Choroid plexus epithelial cell (primary cell): ENCODE measurements around the gene DNTT.

Experiments used
- DNase-seq: peaks from one replicate; pipeline ENCODE4 v3.0.0-alpha.2; 2010; ENCODE audit warnings: low read depth
- H3K4me3 ChIP-seq: 2 replicates; pipeline ENCODE4 v1.5.1; 2011; ENCODE audit warnings: low read depth, mild to moderate bottlenecking, control low read depth, low read length, moderate library complexity
- TF ChIP-seq, protein P1 (sequence below): conservative IDR thresholded peaks from 2 replicates; pipeline ENCODE4 v1.5.1; 2011; ENCODE audit warnings: low read depth, mild to moderate bottlenecking, control low read depth, inconsistent platforms, low read length, moderate library complexity

The DNTT gene

DNA sequence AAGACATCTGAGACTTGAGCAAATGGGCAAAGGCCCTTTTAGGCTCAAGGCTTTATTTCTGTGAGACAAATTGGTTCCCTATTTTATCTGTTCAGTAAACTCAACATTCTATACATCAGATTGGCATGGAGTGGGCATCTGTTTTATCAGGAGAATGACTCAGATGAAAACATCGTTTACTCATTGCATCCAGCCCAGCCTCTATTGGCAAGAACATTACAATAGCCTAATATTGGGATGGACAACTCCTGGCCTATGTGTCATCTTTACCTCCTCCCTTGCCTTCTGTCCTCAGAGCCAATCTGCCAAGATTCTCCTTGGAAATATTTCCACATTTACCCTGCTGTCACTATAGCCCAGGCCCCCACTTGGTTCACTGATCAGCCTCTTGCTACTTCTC is 27.4 kb upstream of the DNTT start:
- TF ChIP-seq, protein P1, sequence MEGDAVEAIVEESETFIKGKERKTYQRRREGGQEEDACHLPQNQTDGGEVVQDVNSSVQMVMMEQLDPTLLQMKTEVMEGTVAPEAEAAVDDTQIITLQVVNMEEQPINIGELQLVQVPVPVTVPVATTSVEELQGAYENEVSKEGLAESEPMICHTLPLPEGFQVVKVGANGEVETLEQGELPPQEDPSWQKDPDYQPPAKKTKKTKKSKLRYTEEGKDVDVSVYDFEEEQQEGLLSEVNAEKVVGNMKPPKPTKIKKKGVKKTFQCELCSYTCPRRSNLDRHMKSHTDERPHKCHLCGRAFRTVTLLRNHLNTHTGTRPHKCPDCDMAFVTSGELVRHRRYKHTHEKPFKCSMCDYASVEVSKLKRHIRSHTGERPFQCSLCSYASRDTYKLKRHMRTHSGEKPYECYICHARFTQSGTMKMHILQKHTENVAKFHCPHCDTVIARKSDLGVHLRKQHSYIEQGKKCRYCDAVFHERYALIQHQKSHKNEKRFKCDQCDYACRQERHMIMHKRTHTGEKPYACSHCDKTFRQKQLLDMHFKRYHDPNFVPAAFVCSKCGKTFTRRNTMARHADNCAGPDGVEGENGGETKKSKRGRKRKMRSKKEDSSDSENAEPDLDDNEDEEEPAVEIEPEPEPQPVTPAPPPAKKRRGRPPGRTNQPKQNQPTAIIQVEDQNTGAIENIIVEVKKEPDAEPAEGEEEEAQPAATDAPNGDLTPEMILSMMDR: no peak
- H3K4me3 ChIP-seq: no peak overlapping the region
- DNase-seq: no peak

DNA sequence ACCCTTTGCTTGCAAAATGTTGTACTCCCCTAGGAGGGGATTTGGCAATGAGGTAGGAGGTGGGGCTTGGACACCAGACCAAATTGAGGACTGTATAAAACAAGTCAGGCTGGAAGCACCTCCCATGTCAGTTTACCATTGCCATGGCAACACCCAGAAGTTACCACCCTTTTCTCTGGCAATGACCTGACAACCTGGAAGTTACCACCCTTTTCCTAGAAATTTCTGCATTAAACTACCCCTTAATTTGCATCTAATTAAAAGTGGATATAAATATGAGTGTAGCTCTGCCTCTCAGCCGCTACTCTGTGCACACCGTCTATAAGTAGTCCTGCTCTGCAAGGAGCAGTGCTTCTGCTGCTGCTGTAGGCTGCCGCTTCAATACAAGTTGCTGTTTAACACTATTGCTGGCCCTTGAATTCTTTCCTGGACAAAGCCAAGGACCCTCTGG is 25.0 kb upstream of the DNTT start:
- TF ChIP-seq, protein P1: no peak
- DNase-seq: no peak

DNA sequence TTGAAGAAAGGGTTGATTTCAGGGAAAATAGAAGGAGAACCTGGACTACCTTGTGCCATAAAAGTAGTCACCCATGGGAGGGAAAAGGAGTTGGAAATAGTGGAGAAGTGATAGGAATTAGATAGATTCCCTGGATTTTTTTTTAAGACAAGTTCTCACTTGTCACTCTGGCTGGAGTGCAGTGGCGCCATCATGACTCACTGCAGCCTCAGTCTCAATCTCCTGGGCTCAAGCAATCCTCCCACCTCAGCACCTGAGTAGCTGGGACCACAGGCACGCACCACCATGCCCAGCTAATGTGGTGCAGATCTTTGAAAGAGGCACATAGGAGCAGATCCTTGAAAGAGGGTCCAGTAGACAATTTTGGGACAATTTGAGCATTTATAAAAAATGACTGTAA is 23.4 kb upstream of the DNTT start:
- H3K4me3 ChIP-seq: no peak overlapping the region
- TF ChIP-seq, protein P1: no peak
- no peak for DNase-seq

More for the DNA sequence above, 25.0 kb upstream of the DNTT start:
- H3K4me3 ChIP-seq: no peak overlapping the region

DNA sequence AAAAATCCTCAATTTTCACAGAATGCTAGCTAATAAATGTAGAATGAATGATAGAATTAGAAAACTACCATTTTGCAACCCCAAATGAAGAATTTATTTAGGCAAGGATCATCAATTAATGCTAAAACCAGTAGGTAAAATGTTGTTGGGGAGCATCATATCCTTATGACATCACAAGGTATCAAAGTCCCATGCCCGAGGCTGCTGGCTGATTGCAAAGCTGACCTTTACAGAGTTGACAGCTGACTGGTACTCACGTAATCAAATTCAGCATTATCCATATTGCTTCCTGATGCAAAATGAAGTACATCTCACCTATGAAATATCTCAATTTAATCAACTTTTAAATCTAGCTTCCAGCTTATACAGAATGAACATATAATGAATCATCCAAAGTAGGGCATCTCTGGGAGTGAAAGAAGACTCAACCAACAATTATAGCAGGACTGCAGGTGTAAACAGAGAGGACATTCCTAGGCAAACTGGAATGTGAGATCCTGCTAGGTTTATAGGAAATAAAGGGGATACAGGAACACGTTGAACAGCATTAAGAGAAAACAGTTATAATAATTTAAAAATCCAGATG is 22.7 kb upstream of the DNTT start:
- TF ChIP-seq, protein P1: no peak
- no peak overlapping the region for H3K4me3 ChIP-seq
- DNase-seq: no peak

DNA sequence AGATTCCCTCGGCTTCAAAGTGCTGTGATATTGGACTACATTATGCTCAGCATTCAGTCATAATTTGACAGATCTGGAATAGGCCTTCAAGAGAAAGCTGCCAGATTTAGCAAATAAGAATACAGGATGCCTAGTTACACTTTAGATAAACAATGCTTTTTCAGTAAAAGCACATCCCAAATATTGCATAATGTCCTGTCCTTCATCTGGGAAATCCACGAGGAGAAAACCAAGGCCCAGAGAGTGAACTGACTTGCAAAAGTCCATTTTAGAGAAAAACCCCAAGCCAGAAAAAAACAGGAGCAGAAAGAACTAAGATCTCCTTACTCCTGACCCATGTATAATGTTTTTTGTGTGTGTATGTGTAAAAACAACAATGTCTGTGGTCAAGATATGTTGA is 20.9 kb upstream of the DNTT start:
- TF ChIP-seq, protein P1: no peak
- no peak overlapping the region for H3K4me3 ChIP-seq
- DNase-seq: no peak

DNA sequence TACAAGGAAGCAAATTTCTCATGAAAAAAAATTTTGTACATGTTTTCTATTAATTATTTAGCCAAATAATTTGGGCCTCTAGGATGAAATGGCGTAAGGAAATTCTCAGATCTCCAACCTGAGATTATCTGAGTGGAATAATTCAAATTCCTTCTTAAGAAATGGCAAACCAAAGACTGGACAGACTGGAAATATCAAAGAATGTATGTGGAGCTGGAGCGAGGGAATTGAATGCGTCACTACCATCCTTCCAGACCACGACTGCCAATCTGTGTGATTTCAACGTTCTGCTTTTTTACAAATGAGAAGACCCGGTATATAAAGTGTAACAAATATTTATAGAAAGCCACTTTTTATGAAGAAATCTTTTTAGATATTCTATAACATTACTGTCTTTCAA is 20.5 kb upstream of the DNTT start:
- no peak overlapping the region for H3K4me3 ChIP-seq
- TF ChIP-seq, protein P1: no peak
- DNase-seq: no peak

DNA sequence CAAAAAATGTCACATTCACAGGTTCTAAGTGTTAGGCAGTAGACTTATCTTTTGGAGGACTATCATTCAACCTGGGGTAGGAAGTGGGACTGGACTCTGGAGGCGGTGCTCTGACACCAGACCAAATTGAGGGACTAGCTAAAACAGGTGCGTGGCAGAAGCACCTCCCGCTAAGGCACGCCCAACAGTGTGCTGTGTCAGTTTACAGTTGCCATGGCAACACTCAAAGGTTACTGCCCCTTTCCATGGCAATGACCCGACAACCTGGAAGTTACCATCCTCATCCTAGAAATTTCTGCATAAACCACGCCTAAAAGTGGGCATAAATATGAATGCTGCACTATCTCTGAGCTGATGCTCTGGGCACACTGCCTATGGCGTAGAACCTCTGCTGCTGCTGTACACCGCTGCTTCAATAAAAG is 18.9 kb upstream of the DNTT start:
- no peak for DNase-seq
- TF ChIP-seq, protein P1: no peak
- no peak overlapping the region for H3K4me3 ChIP-seq
